VCaP (cell line): ENCODE data around the gene FAM120B.

Experiments
- H3K27ac ChIP-seq: fragments of 450-650 bp; 2 replicates; pipeline ENCODE4 v1.5.1; 2017
- TF ChIP-seq, protein P1 (sequence below): fragments of 450-650 bp; conservative IDR thresholded peaks from 2 replicates; pipeline ENCODE4 v1.5.1; 2017; ENCODE audit warnings: mild to moderate bottlenecking, moderate library complexity

FAM120B gene

DNA sequence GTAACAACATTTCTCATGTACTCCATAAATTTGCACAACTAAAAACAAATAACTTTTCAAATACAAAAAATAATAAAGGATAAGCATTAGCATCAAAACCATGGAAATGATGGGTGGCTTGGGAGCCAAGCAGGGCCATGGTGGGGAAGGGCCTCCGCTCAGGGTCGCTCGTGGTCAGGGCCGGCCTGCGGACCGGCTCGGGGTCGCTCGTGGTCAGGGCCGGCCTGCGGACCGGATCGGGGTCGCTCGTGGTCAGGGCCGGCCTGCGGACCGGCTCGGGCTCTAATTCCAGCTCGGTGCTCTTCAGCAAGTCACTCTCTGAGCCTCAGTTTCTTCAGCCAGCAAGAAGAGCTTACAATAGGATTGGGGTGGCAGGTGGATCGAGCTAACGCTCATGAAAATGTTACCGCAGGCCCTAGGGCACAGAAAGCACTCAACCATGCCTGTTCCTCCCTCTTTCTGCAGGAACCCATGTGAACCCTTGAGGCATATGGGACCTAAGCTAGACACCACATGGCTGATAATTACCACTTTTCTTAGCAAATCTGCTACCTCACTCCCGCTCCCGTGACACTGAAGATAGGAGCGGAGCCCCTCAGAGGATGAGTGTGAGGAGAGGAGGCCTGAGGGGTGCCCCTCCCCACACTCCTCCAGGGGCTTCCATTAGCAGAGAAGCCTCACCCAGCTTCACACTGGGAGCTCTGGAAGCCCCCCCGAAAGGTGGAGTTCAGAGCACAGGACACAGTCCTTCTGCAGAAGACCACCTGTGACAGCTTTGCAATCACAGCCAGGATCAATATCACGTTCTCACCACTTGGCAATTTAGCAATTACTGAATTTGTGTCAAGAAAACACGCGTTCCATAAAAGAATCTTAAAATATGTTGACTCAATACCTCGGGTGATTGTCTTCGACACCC lies 143.5 kb downstream of the FAM120B start:
- TF ChIP-seq, protein P1, sequence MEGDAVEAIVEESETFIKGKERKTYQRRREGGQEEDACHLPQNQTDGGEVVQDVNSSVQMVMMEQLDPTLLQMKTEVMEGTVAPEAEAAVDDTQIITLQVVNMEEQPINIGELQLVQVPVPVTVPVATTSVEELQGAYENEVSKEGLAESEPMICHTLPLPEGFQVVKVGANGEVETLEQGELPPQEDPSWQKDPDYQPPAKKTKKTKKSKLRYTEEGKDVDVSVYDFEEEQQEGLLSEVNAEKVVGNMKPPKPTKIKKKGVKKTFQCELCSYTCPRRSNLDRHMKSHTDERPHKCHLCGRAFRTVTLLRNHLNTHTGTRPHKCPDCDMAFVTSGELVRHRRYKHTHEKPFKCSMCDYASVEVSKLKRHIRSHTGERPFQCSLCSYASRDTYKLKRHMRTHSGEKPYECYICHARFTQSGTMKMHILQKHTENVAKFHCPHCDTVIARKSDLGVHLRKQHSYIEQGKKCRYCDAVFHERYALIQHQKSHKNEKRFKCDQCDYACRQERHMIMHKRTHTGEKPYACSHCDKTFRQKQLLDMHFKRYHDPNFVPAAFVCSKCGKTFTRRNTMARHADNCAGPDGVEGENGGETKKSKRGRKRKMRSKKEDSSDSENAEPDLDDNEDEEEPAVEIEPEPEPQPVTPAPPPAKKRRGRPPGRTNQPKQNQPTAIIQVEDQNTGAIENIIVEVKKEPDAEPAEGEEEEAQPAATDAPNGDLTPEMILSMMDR: no peak
- no peak overlapping the region for H3K27ac ChIP-seq

DNA sequence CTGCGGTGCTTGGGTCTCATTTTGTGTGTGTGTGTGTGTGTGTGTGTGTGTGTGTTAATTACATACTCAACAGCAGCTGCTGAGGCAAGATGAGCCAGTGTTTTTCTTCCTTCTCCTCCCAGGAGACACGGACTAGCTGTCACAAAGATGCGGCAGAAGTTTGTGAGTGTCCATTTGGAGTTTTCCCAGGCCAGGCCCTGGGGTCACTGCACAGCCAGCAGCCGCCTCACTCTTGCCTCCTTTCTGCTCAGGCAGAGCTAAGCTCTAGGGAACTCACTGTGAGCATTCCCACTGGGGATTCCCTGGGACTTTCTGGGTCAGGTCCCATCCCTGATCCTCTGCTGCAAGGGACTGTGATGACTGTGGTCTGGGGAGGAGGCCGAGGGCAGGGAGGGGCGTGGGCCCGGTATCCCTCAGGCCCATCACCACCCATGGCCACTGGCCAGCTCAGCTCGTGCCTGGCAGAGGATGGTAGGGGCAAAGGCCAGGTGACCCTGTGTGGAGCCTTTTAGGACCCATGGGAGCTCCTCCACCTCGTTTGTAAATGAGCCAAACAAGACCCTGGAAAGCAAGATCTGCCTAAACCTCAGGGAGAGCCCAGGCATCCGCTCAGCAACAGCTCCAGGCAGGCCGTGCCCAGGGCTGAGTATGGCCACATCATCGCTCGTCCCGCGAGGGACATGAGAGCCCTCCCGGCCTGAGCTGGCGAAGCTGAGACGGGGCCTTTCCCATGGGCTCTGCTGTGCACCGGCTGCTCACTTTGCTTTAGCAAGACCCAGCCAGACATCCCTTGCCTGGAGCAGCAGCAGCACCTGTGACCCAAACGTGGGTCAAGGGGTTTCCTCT lies 144.6 kb downstream of the FAM120B start:
- TF ChIP-seq, protein P1: no peak
- no peak overlapping the region for H3K27ac ChIP-seq

DNA sequence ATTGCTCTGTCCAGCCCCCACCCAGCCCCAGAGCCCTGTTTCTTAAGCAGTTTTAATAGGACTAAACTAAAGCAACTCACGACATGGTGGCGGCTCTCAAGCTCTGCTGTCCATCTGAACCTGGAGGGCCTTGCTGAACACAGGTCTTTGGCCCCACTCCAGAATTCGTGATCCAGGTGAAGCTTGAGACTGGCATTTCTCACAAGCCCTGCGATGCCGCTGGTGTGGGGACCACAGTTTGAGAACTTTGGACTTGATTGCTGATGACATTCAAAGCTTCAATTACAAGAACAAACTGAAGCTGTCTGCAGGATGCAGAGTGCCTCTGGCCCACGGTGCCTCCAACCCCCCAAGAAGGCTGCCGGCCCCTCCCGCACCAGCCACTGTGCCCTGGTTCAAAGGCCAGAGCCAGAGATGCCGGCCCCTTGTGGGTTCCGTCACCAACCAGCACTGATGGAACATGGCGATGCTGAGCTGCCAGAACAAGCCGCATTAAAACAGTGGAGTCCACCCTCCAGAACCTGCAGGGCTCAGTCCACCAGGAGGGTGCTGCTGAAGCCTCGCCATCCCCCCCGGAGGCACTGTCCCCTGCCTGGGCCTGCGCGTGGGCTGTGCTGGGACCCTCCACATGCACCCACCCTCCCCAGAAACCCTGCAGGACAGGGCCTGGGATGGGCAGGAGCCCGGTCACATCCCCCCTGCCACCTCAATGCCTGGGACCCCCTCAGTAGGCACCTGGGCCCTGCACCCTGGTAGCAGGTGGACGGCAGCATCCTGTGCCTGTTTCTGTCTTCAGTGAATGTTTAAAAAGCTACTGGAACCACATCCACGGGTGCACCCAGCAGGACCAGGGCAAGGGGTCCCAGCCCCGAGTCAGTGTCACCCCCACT lies 145.4 kb downstream of the FAM120B start:
- TF ChIP-seq, protein P1: no peak
- no peak overlapping the region for H3K27ac ChIP-seq

DNA sequence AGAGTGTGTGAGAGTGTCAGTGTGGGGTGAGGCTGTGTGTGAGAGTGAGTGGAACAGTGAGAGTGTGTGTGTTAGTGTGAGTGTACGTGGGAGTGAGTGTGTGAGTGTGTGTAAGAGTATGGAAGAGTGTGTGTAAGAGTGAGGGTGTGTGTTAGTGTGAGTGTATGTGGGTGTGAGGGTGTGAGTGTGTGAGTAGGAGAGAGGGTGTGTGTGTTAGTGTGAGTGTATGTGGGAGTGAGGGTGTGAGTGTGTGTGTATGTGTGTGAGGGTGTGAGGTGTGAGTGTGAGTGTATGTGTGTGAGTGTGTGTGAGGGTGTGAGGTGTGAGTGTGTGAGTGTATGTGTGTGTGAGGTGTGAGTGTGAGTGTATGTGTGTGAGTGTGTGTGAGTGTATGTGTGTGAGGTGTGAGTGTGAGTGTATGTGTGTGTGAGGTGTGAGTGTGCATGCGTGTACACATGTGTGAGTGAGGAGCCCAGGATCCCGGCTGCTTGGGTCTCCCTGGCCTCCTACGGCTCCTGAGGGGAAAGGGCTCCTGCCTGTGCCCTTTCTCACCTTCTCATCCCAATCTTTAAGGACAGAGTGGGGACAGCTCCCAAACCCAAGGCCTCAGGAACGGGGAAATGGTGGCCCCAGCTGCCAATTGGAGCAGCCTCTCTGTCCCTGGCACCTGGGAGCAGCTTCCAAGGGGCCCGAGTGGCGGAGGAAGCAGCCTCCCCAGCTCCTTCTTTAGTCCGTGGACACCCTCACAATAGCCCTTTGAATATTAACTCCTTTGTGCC lies 146.4 kb downstream of the FAM120B start:
- TF ChIP-seq, protein P1: no peak
- H3K27ac ChIP-seq: no peak overlapping the region

DNA sequence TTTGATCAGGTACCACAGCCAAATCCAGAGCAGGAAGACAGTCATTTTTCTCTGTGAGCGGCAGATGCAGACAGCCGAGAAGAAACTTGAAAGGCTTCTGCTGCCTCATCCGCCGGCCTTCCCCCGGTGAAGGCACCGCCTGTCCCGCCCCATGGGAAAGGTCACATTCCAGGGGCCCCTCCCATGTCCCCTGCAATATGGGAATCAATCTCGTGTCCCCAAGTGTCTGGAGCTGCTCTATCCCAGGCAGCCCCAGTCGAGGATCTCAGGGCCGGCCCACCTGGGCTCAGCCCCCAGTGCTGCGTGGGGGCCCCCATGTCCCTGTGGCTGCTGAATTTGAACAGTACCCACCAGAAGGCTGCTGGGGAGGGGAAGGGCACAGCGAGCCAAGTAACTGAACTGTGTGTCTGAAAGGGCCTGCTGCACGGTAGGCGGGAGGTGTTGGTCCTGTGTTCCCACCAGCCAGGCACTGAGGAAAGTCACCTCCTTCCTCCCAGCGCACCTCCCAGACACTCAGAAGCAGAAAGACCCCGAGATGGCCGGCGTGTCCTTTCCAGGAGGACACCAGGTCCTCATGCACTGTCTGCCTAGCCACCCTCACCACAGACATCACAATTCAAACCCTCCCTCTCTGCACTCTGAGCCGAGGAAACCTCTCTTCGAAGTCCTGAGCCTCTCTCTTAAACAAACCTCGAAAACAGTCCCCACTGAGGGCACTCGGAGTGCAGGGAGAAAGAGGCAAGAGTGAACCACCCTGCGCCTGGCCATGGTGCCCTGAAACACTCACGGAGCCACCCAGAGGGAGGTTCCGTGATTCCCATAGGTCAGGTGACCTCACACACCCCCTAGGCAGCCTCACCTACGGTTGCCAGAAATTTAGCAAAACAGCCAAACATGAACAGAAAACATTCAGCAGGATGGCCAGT lies 147.3 kb downstream of the FAM120B start:
- H3K27ac ChIP-seq: no peak overlapping the region
- TF ChIP-seq, protein P1: no peak
